Hindlimb muscle (tissue), 1 donor: ENCODE data around the gene PCDH9. TPM values are rescaled to one million over a fixed set of nuclear protein-coding genes. Genes with fewer than 3 reads are reported as not detected.

ENCODE experiments used
- DNase-seq: peaks from one replicate; pipeline ENCODE4 v3.0.0-alpha.2; 2013
- polyA plus RNA-seq: library from polyadenylated mRNA; unstranded; fragments of 120-200 nt; gene quantifications from one replicate; pipeline ENCODE4 v1.2.1, GENCODE V29; 2013; ENCODE audit not compliant: insufficient read length

Gene PCDH9
- polyA plus RNA-seq, 1 donor = 2.0 TPM

DNA sequence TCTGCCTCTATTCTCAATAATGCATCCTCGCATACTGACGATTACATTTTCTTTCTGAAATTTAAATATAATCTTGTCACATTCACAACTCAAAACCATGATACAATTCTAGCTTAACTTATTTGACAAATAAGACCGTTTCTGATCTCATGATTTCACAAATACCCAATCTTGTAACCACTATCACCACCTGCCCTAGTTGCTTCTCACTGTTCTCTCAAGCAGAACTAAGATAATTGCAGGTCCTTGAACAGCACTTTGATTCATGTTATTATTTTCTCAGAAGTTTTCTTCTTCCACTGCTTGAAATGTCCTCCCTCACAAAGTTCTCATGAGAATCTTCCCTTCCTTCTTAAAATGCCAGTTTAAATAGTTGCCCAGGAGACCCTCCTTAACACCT, 211.4 kb downstream of the PCDH9 start:
- no peak for DNase-seq

DNA sequence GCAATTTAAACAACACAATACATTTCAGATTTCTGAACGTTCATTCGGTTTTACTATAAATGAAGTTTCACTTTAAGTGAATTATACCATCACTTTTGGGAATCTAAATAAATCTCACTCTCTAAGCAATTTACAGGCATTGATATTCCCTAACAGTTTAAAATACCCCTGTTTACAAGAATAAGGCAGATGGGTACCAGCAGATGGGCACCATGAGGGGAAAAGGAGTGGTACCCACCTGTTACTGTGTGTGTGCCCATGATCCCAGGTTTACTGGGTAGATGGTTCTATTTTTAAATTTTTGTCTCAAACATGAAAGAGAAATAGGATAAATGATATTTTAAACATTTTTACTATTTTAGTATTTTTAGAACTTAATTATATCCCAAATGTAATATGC, 212.9 kb downstream of the PCDH9 start:
- no peak for DNase-seq

DNA sequence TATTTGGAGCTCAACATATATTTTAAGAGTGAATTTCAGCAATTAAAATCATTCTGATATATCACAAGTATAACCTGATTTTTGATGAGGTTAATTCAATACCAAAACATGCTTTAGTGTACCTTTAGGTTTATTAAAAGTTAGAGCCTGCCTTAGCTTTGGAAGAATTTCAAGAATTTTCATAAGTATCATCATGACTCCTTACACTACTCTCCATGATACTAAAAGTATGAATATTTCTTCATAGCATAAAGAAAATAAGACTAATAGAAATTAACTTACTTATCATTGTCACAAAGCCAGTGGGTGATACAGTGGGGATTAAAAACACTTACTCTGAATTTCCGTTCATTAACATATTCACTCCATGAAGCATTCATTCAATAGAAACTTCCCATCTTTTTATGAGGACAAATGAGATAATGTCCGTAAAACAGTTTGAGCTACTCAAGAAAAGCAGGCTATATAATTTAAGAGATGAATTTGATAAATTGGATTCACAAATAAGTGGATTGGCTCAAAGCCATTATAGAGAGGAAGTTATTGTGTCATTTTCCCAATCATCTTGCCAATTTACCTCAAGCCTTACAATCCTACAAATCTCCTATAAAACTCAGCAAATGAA, 214.0 kb downstream of the PCDH9 start:
- DNase-seq = no peak

DNA sequence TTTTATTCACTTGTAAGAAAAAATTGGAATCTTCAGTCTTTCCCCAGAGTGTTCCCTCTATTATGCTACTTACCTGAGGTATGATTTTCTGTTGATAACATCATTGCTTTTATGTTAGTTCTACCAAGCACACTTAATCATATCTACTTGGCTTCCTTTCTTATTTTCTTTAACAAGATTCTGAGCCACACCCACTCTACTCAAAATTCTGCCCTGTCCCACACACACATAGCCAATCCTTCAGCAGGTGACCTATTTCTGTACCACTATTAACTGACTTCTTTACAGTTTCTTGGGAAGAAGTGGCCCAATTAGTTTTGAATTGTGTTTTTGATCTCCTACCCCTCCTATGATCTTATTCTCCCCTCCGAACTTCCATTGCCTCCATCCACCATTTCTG, 215.7 kb downstream of the PCDH9 start:
- no peak for DNase-seq

DNA sequence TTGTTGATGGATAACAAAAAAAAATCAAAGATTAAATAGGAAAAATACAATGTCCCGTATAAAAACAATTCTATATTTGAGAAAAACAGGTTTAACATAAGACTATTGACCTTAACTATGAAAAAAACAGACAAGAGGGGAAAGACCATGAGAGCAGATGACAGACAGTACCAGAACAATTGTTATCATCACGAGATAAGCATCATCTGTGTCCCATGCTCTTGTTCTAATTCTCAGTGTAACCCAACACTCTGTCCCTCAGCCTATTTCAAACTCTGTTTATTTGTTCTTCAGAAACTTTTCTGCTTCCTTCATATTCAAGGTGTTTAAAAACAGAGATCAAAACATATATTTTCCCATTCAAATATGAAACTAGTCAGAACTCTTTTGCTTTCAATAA, 216.4 kb downstream of the PCDH9 start:
- DNase-seq = no peak

DNA sequence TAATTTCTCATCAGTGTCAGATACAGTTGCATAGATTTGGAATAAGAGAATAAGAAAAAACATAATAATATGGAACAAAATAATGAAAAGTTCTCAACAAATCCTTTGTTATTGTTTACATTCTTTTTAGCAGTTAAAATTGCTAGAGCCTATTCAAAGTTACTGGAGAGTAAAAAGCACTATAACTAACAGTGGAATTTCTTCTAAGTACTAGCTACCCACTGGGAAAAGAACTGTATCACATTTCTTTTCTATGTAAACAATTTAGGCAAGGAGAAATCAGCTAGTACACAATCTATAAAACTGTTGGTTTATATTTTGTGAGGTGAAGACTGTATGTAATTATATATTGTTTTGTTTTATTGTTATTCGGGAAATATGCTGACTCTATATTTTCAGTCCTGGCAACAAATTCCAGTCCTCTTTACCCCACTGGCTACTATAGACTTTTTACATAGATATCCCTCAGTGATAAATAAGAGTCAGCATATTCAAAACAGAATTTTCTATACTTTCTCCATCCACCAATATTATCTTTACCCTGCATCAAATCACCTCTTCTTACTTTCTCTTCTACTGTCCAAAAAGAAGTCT, 222.0 kb downstream of the PCDH9 start:
- DNase-seq = no peak

DNA sequence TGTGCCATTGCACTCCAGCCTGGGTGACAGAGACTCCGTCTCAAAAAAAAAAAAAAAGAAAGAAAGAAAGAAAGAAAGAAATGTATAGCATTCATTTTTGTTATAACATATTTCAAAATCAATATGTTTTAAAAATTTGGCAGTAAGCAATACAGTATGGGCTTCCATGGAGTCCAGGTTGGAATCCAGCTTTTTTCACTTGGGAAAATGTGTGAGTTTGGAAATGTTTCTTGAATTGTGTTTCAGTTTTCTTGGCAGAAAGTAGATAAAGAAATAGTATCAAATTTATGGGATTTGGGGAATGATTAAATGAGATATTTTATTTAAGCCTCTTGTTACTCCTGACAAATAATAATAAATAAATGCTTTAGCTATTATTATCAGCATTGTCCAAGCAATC, 225.6 kb downstream of the PCDH9 start:
- peak; percentile 16 for DNase-seq

DNA sequence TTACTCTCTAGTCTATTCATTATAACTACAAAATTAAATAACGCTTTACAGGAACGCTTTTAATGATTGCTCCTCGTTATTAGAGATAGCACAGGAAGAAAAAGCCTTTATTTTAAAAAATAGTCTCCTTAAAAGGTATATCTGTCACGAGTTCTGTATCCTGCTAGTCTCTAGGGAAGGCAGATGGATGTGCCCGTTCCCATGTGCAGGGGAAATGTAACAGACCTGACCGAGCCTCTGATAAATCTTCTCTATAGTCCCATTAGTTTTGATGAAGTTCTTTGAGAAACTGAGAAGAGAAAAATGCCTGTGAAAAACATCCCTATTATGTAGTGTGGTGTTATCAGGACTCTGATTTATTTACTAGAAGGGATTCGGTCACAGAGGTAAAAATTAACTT, 226.4 kb downstream of the PCDH9 start:
- no peak for DNase-seq

DNA sequence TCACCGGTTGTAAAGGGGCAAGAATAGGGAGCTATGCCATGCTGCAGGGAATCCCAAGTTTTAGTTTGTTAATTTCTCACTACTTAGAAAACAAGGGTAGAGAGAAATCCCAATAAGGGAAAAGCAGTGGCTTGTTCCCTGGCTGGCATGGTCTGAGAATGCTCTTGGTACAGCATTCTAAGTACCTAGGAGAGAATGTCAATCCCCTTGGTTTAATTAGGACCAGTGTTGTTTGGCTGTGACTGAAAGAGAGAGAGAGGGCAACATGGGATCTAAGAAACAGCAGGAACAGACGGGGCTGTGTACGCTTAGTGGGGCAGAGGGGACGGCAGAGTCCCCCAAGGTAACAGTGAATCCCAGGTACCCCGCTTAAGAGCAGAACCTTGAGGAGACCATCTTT, 228.8 kb downstream of the PCDH9 start:
- DNase-seq = no peak

DNA sequence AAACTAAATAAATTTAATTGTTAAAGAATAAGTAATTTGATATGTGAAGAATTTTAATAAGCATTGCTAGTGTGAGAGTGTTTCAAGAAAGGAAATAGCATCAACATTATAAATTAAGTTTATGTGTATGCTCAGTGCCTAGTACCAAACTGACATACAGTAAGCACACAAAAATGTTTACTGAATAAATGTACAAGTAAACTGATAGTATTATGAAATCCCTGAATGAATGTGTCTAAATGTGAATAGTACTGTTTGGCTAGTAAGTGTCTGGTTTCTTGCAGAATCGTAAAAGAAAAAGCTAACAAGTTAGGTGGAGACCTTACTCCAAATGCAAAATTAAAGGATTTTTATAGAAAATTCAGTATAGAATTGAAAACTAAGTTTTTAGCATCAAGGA, 233.6 kb downstream of the PCDH9 start:
- no peak for DNase-seq

DNA sequence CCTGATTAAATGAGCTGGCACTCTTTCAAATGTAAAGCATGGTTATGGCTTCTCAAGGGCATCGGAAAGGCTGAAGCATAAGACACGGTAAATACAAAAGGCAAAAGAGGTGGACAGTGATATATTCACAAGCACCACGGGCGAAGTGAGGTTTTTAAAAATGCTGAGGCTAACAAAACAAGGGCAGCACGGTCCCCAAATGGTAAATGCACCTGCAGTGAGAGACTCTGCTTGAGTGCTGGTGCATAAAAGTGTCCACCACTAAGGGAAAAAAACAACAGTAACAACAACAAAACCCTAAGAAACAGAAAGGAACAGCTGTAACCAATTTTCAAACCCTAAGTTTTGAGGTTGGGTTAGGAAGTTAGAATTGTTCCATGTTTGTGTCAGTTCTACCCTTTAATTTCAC, 234.9 kb downstream of the PCDH9 start:
- DNase-seq = no peak

DNA sequence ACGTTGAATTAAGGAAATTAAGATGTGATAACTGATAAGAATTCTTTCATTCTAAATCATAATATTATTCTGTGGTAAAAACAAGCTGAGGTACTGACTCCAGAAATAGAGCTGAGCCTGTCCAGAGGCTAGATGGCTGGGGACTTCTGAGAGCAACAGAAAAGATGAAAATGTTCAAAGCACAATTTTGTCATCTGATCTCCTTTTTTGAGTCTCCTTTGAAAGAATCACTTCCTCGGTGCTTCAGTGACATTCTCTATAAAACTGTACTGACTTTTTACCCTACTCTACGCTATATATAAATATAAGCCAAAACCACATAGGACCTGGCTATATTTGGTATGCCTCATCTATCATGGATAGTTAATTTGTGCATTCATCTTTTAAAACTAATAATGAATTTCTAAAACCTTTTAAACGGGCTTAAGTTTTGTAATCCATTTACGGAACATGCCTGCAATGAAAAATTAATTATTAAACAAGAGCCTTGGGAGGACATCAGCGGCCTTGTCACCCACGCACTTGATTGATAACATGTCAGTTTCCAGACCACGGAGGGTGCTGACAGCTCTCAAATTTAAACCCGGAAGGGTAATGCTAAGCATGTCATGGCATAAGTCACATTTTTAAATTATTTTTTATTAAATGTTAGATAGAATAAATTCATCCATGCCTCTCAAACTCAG, 235.5 kb downstream of the PCDH9 start:
- no peak for DNase-seq

DNA sequence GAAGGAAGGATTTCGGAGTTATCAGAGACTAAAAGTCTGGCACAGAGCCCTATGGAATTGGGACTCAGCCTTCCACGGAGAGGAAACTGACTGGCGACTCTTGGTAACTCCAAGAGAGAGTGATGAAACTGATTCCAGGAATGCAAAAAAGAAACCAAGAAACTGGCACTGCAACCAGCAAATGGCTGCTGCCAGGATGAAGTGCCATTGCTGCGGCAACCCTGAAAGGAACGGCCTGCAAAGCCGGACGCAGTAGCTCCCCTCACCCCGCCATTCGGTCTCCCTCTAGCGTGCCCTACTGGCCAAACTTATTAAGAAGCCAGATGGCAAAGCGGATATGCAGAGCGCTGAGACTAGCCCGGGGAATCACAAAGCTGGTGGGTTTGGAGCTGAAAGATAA, 236.0 kb downstream of the PCDH9 start:
- DNase-seq = peak; percentile 46

DNA sequence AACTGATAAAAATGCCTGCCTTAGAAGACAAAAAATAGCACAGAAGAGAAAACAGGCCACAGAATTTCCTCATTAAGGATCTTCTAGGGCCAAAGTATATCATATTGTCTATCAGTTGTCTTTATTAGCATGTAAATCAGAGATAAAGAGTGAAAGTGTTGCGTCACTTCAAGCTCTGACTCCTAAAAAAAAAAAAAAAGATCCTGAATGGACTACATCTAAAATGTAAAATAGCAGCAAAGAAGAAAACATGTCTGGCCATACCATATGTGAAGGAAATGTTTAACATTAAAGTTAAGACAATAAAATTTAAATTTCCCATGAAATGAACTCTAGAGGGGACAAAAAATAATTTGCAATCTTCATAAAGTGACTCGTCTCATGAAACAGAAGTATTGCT, 237.4 kb downstream of the PCDH9 start:
- no peak for DNase-seq

DNA sequence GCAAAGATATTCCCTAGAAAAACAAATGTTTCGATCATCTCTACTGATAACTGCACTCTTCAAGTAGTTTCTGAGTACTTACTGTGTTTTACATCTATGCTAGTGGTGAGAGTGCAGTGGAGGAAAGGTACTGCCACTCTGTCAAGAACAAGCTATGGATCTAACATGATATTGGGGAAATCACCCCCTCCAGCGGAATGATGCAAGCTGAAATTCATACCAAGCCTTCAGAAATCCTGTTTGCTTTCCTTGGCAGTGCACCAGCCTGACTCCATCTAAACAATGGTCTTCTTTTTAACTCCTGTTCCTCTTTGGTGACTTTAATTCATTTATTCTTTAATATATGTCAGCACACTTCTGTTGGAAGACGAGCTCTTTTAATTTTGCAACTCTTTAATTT, 238.0 kb downstream of the PCDH9 start:
- DNase-seq = no peak

DNA sequence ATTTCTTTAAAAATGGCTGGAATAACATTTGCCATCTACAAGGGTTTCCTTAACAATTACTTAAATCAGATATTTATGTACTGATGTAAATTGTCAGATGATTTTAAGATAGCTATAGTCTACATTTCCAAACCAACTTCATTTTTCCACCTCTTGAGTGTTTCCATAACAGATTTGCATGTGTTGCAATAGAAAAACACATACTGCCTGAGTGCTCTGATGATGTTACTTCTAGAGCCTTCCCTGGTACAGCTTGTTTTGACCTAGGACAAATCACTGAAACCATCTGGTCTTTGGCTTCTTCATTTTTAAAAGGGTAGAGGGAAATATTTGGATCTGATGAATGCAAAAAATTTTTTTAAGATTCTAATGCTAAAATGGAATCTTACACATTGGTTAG, 245.9 kb downstream of the PCDH9 start:
- no peak for DNase-seq

DNA sequence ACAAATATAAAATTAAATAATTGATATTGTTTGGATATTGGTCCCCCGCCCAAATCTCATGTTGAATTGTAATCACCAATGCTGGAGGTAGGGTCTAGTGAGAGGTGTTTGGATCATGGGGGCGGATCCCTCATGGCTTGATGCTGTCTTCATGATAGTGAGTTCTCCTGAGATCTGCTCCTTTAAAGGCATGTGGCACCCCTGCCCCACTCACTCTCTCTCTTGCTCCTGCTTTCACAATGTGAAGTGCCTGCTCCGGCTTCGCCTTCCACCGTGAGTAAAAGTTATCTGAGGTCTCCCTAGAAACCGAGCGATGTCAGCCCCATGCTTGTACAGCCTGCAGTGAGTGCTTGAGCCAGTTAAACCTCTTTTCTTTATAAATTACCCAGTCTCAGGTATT, 248.2 kb downstream of the PCDH9 start:
- DNase-seq = no peak

DNA sequence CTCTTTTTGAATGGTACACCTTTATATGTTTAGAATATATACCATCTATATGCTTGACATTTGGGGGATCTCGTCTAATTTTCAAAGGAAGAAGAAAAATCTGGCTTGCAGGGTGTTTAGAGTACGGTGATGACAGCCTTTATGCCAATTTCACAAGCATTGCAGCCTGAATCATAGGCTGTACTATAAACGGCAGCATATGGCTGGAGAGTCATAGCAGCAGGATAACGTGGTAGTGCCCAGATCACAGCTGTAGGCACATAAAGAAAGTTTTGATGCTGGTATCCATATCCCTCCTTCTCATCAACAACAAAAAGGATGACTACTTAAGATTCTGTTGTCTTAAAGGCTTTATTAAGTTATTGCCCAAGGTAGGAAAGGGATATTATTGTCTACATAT, 253.0 kb downstream of the PCDH9 start:
- DNase-seq = no peak

DNA sequence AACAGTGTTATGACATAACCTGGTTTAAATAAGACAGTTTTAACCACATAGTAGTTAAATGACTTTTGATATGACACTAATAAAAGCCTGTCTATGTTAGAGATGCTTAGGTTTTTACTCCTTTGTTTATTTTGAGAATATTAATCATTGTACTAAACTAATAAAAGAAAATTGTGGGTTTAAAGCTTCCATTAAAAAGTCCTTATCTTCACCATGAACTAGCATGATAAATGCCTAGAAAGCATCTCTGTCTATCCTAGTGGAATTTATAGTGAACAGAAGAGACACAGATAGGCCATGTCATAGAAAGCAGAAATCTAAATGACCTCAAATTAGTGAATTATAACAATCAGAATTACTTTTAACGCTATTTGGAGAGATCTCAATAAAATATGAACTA, 255.2 kb downstream of the PCDH9 start:
- DNase-seq = no peak

DNA sequence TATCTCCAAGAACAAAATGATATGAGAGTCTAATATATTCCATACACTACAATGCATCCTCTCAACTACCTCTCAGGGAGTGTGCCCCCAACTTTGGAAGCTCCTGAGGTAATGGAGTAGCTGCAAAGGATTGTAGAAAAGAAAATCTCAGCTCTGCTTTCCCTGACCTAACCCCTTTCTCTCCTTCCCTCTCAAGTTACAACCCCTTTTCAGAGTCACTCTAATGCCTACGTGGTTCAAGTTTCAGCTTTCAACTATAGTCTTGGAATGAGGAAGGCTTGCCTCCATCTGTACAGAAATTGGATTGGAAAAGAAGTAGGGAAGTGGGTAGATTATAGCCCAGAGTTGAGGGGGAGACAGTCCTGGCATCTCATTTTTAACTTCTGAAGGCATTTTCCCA, 256.0 kb downstream of the PCDH9 start:
- DNase-seq = no peak

DNA sequence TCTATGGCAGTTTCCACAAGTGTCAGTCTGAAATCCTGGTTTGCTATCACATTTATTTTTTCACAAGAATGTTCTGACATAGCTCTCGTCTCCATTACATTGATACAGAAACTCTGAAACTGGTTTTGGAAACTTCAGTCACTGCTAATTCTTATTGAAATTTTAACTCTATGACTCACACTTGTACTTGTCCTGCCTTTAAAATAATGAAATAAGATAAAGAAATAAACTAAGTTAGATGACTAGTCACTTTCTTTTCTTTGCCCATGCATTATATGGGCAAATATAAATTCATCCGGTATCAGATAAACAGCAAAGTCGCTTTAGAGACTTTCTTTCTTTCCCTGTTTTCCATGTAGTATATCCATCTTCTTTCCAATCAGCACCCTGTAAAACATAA, 257.5 kb downstream of the PCDH9 start:
- no peak for DNase-seq

DNA sequence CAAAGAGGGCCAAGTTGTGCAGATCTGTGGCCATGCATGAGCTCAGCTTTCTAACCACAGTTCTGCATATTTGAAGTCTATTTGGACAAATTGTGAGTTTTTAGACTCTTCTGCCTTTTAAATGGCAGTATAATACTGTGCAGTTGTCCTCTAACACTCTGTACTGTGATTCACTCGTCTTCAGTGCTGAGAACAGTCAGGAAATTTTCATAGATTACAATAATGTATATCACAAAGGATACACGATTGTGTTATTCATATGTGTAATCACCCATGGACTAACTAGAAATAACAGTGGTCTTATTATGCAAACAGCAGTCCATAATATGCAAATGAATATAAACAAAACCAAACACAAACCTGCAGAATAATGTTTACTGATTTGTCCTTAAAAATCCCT, 259.1 kb downstream of the PCDH9 start:
- no peak for DNase-seq

DNA sequence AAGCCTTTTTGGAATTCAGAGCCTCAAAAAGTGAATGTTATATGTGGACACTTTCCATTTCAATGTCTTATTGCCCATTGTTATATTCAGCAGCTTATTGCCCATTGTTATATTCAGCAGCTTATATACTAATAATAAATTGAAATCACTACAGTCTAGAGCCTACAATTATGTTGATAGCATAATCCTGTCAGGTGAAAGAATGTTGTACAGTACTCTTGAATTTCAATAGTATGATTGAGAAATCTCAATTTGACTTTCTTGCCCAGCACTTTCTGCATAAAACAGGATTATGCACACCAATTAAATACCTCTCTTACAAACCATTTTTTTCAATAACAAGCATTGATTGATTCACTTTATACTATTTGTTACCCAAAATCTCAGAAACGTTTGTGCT, 260.8 kb downstream of the PCDH9 start:
- no peak for DNase-seq

DNA sequence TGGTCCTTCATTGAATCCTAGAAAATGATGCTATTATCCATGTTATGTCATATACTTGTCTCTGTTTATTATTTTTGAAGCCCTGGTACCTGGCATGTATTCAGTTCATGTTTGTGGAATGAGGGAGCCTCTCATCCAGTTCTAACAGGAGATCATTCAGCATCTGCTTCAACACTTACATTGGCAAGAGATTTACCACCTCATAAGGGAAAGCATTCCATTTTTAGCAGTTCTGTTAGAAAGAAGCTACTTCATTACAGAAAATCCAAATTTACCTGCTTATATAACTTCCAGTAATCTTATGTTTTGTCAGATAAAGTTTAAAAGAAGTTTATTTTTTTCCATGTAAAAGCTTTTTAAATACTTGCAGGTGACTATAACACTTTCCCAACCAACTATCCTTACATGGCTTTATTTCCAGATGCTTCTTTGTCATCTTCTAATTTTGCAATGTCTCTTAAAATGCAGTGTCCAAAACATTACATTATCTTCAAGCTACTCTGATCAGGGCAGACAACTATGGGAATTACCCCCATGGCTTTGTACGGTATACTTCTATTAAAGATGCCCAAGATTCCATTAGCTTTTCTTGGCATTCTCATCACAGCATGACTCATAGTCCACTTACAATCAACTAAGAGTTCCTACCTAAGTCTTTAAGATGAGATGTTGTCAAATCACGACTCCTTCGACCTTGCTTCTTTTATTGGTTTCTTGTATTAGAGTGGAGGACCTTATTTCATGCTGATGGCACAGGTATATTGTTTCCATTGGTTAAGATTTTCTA, 262.1 kb downstream of the PCDH9 start:
- DNase-seq = no peak
